Fibroblast of the conjunctiva (primary cell): ENCODE measurements around the gene TOM1L1.

Experiments used
- DNase-seq: peaks from one replicate; pipeline ENCODE4 v3.0.0-alpha.2; 2010; ENCODE audit warnings: low read depth

TOM1L1 gene

GRCh38 chr17:54948380-54948779 is 47.7 kb downstream of the TOM1L1 start:
- no peak for DNase-seq

GRCh38 chr17:54950116-54950515 is 49.5 kb downstream of the TOM1L1 start:
- DNase-seq = no peak

- no peak for DNase-seq
These were observed 50.6 kb downstream of the TOM1L1 start for GRCh38 chr17:54951286-54951685.

- DNase-seq = no peak
These were observed 56.1 kb downstream of the TOM1L1 start for GRCh38 chr17:54956791-54957190.

GRCh38 chr17:54967621-54968261 is 67.1 kb downstream of the TOM1L1 start:
- peak; percentile 34 for DNase-seq

- DNase-seq = peak; percentile 96
These were observed 67.8 kb downstream of the TOM1L1 start, which contains the start of the genes COX11 and STXBP4 for GRCh38 chr17:54968262-54968987. Gene COX11, minus strand, starts transcription at chr17:54968654. Its CDS starts 8 bp downstream, at chr17:54968646. Gene STXBP4, plus strand, starts transcription at chr17:54968765. Its CDS starts 17,455 bp downstream, at chr17:54986220.

- DNase-seq = no peak
These were observed 68.3 kb downstream of the TOM1L1 start for GRCh38 chr17:54968988-54969332.

- no peak for DNase-seq
These were observed 69.3 kb downstream of the TOM1L1 start for GRCh38 chr17:54969658-54970572.

- no peak for DNase-seq
These were observed 70.5 kb downstream of the TOM1L1 start for GRCh38 chr17:54971147-54971546.

GRCh38 chr17:54971901-54972300 is 71.2 kb downstream of the TOM1L1 start:
- DNase-seq = no peak

- DNase-seq = no peak
These were observed 71.9 kb downstream of the TOM1L1 start for GRCh38 chr17:54972406-54973138.

GRCh38 chr17:54974759-54975158 is 74.1 kb downstream of the TOM1L1 start:
- no peak for DNase-seq

GRCh38 chr17:54976316-54976715 is 75.7 kb downstream of the TOM1L1 start:
- no peak for DNase-seq

GRCh38 chr17:54977744-54978143 is 77.1 kb downstream of the TOM1L1 start:
- no peak for DNase-seq

- no peak for DNase-seq
These were observed 79.0 kb downstream of the TOM1L1 start for GRCh38 chr17:54979657-54980056.

- no peak for DNase-seq
These were observed 79.7 kb downstream of the TOM1L1 start for GRCh38 chr17:54980375-54980774.

GRCh38 chr17:54982399-54982798 is 81.7 kb downstream of the TOM1L1 start:
- peak; percentile 72 for DNase-seq

GRCh38 chr17:54983260-54983659 is 82.6 kb downstream of the TOM1L1 start:
- DNase-seq = no peak

GRCh38 chr17:54985476-54985875 is 84.8 kb downstream of the TOM1L1 start:
- no peak for DNase-seq

GRCh38 chr17:54990118-54990517 is 89.5 kb downstream of the TOM1L1 start:
- no peak for DNase-seq

- DNase-seq = no peak
These were observed 90.9 kb downstream of the TOM1L1 start for GRCh38 chr17:54991567-54991966.
